ENCODE data around the gene FBXL20.
A peak's percentile ranks its signal among the peaks of the same experiment; 100 is the strongest.
"Not testable (repeated sequence)": the region's sequence is repeated elsewhere in the genome, so short reads cannot be mapped to it uniquely, and the experiment has no call there.

The FBXL20 gene, protein sequence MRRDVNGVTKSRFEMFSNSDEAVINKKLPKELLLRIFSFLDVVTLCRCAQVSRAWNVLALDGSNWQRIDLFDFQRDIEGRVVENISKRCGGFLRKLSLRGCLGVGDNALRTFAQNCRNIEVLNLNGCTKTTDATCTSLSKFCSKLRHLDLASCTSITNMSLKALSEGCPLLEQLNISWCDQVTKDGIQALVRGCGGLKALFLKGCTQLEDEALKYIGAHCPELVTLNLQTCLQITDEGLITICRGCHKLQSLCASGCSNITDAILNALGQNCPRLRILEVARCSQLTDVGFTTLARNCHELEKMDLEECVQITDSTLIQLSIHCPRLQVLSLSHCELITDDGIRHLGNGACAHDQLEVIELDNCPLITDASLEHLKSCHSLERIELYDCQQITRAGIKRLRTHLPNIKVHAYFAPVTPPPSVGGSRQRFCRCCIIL

GRCh38 chr17:39401412-39402243 is at the start of gene FBXL20:
FBXL20 (minus strand) TSS chr17:39401626; CDS start chr17:39401402, 224 bp downstream.
- DNase-seq (ENCODE audit: low read depth in 1 of 2, low spot score in 1 of 2), result peak; percentile 88 to 90

DNA sequence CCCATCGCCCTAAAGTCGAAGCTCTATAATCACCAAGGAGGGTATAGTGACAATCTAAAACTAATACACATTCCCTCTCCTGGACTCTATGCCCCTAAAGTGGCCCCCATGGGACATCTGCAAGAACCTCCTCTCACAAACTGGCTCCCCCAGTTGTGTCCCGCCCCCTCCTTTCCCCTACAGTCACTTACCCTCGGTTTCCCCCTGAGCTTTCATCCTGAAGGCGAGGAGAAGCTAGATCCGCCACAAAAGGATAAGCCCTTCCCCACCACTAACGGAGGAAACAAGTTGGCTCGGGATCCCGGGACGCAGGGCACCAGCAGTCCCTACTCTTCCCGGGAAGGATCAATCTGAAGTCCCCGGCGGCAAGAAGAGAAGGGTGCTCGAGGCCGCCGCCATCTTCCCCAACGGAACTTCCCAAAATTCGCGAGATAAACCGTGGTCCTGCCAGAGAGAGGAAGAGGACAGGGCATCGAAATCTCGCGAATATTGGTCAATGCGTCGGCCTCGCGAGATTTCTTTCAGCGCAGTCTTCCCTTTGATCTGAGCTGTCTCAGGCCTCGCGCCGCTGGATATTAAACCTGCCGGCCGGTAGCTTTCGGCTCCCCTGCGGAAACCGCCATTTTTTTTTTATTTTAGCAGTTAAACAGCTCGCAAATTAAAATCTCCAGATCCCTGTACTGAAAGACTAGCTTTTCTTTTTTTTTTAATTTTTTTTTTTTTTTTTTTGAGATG is 49.6 kb upstream of the FBXL20 start, which contains the start of gene MED1:
MED1 (minus strand) TSS at position 417 of the 735 bp plus-strand sequence; CDS start at position 216, 201 bp downstream.
- DNase-seq (ENCODE audit: low read depth in 1 of 2, low spot score in 1 of 2), result peak; percentile 72 to 90

GRCh38 chr17:39450051-39450450 is 48.6 kb upstream of the FBXL20 start:
- DNase-seq (ENCODE audit: low read depth in 1 of 2, low spot score in 1 of 2), result no peak

- no peak for DNase-seq (ENCODE audit: low read depth in 1 of 2, low spot score in 1 of 2)
These were observed 46.1 kb upstream of the FBXL20 start for GRCh38 chr17:39447561-39447960.

GRCh38 chr17:39443326-39443725 is 41.9 kb upstream of the FBXL20 start:
- DNase-seq (ENCODE audit: low read depth in 1 of 2, low spot score in 1 of 2), result no peak

DNA sequence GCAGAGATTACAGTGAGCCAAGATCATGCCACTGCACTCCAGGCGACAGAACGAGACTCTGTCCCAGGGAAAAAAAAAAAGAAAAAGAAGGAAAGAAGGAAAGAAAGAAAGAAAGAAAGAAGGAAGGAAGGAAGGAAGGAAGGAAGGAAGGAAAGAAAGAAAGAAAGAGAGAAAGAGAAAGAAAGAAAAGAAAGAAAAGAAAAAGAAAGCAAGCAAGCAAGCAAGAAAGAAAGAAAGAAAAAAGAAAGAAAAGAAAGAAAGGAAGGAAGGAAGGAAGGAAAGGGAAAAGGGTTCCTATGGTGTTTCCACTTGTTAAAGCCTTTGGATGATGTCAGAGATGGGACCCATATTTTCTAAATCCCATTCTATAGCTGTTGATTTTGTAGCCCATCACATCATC is 38.4 kb upstream of the FBXL20 start:
- DNase-seq (ENCODE audit: low read depth in 1 of 2, low spot score in 1 of 2), result not testable (repeated sequence)

DNA sequence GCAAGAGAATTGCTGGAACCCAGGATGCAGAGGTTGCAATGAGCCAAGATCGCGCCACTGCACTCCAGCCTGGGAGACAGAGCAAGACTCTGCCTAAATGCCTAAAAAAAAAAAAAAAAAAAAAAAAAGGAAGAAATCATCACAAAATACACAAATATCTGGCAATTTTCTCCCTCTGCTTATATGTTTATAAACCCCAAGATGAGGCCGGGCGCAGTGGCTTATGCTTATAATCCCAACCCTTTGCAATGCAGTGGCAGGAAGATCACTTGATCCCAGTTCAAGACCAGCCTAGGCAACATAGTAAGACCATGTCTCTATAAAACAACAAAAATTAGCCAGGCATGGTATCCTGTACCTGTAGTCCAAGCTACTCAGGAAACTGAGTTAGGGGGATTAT is 28.2 kb upstream of the FBXL20 start:
- no peak for DNase-seq (ENCODE audit: low read depth in 1 of 2, low spot score in 1 of 2)

DNA sequence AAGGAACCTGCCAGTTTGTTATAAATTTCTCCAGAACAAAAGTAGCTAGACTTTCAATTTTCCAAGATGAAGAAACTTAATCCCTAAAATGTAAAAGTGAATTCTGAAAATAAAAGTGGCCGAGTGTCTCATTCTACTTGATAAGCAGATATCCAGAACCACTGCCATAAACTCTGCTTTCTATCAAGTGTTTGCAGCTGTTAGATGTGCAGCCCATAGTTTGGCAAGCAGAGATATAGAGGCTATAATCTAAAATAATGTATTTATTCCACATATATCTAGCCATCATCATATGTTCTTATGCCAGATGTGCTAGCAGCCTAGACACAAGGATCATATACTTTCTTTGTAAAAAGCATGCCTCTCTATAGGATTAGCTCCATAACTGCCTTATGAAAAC is 14.7 kb upstream of the FBXL20 start:
- no peak for DNase-seq (ENCODE audit: low read depth in 1 of 2, low spot score in 1 of 2)

DNA sequence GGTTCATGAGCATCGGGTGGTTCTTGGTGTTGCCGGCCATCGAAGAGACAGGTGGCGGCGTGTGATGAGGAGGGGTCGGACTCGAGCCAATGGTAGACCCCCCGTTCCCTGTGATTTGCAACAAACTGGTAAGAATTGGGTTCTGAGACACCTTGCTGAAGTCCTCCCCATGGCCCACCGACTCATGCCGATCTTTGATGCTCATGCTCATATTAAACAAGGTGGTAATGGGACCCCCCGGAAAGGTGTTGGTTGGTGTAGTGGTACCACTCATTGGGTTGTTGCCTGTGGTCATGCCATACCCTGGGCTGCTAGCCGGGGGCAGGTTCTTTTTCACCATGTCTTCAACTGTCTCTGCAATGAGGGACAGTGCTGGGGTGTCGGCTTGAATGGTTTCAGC is 8.9 kb upstream of the FBXL20 start:
- no peak for DNase-seq (ENCODE audit: low read depth in 1 of 2, low spot score in 1 of 2)

GRCh38 chr17:39408360-39408759 is 6.9 kb upstream of the FBXL20 start:
- no peak for DNase-seq (ENCODE audit: low read depth in 1 of 2, low spot score in 1 of 2)

DNA sequence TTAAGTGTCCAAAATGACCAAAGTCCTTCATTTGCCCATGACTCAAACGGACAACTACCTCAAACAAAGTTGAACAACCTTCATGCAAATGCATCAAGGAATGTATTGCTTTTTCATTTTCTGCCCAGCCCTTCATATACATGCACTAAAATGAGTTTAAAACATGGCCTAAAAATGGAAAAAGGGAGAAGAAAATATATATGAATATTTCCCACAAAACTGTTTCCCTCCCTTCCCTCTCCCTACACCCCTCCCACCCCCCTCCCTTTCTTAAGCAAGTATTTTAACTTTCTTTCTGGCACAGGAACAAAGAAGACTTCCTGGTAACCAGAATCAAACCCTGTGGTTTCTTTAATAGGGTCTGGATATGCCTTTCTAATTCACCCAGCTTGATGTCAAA is 5.5 kb upstream of the FBXL20 start:
- no peak for DNase-seq (ENCODE audit: low read depth in 1 of 2, low spot score in 1 of 2)

DNA sequence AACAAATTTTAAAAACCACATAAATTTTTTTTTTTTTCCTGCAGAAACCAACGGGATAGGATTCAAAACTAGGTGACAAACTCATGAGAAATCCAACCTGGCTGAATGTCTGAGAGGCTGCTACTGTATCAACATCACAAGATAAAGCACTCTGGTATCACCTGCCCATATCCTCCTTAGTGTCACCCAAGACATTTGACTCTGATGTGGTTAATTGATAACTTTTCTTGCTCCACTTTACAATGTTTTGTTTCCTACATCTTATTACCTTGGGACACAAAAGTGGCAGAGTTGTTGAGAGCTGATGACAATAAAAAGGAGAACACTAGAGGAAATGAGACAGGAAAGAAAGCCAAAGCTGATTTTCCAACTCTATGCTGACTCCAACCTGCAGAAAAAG is 4.0 kb upstream of the FBXL20 start:
- DNase-seq (ENCODE audit: low read depth in 1 of 2, low spot score in 1 of 2), result no peak

GRCh38 chr17:39404542-39405378 is 3.3 kb upstream of the FBXL20 start:
- DNase-seq (ENCODE audit: low read depth in 1 of 2, low spot score in 1 of 2), result peak in 1 of 2 donors; percentile 35

GRCh38 chr17:39402890-39403605 is 1.6 kb upstream of the FBXL20 start:
- no peak for DNase-seq (ENCODE audit: low read depth in 1 of 2, low spot score in 1 of 2)

- DNase-seq (ENCODE audit: low read depth in 1 of 2, low spot score in 1 of 2), result peak; percentile 73 to 89
These were observed 941 bp upstream of the FBXL20 start for GRCh38 chr17:39402244-39402889.

DNA sequence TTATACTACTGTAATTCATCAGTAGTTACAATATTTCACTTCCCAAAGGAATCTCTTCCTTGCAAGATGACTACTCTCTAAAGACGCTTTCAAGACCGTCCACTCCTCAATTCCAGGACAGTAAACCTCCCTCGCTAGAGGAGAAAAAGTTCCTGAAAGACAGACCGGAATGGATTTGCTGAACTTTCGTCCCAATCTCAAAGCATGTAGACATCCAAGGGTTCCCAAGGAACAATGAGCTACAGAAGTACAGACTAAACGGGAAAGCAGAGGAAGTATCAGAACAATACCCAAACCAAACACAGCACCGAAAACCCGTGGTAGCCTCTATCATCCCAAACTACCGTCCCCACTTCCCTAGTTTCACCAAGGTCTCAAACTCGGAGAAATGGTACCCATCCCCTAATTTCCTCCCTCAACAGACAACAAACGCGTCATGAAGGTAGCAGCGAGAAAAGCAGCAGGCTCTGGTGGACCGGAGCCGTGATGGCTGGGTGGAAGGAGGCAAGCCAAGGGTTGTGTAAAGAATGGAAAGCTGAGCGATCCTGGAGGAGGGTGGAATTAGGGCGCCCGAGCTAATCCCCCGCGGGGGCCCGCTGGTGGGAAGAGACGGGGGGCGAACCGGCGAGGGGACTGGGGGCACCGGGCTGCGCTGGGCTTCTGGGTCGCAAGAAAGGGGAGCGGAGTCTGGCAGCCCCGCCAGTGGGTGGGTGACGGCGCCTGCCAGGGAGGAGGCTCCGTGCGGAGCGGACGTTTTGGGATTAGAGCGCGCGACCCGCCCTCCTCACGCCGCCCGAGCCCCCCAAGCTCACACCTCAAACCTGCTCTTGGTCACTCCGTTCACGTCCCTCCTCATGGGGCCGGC is 647 bp downstream of the FBXL20 start:
- no peak for DNase-seq (ENCODE audit: low read depth in 1 of 2, low spot score in 1 of 2)

- no peak for DNase-seq (ENCODE audit: low read depth in 1 of 2, low spot score in 1 of 2)
These were observed 1.6 kb downstream of the FBXL20 start for GRCh38 chr17:39399791-39400190.

- DNase-seq (ENCODE audit: low read depth in 1 of 2, low spot score in 1 of 2), result no peak
These were observed 7.7 kb downstream of the FBXL20 start for GRCh38 chr17:39393736-39394135.
